HG03064 (cell line): ENCODE results near the gene ZMPSTE24.
A peak's percentile ranks its signal among the peaks of the same experiment; 100 is the strongest.
"Not testable (repeated sequence)": the region's sequence is repeated elsewhere in the genome, so short reads cannot be mapped to it uniquely, and the experiment has no call there.

Source experiments
- ATAC-seq: cut with Tn5 transposase; IDR thresholded peaks from one replicate; pipeline ENCODE4 v1.9.1; 2021; ENCODE audit warnings: low read depth; ENCODE audit not compliant: unreplicated experiment

The ZMPSTE24 gene

GRCh38 chr1:40257688-40258444 is at the start of gene ZMPSTE24:
Gene ZMPSTE24 (plus strand): TSS chr1:40258236. CDS start chr1:40258272, 36 bp downstream.
- ATAC-seq, result peak; percentile 88

- no peak for ATAC-seq
These were observed 47.4 kb upstream of the ZMPSTE24 start for GRCh38 chr1:40210511-40211204.

- no peak for ATAC-seq
These were observed 39.7 kb upstream of the ZMPSTE24 start for GRCh38 chr1:40218333-40218732.

- ATAC-seq, result not testable (repeated sequence)
These were observed 36.5 kb upstream of the ZMPSTE24 start for GRCh38 chr1:40221471-40221905.

GRCh38 chr1:40221977-40222772 is 35.9 kb upstream of the ZMPSTE24 start:
- ATAC-seq, result no peak

GRCh38 chr1:40224040-40224439 is 34.0 kb upstream of the ZMPSTE24 start:
- no peak for ATAC-seq

- ATAC-seq, result no peak
These were observed 31.8 kb upstream of the ZMPSTE24 start for GRCh38 chr1:40226192-40226591.

- ATAC-seq, result peak; percentile 87
These were observed 25.6 kb upstream of the ZMPSTE24 start for GRCh38 chr1:40232444-40232843.

- ATAC-seq, result no peak
These were observed 18.4 kb upstream of the ZMPSTE24 start for GRCh38 chr1:40239626-40240025.

- no peak for ATAC-seq
These were observed 17.6 kb upstream of the ZMPSTE24 start for GRCh38 chr1:40240390-40240789.

GRCh38 chr1:40241362-40241761 is 16.7 kb upstream of the ZMPSTE24 start:
- ATAC-seq, result no peak

GRCh38 chr1:40243351-40243750 is 14.7 kb upstream of the ZMPSTE24 start:
- no peak for ATAC-seq

GRCh38 chr1:40244138-40244744 is 13.8 kb upstream of the ZMPSTE24 start:
- ATAC-seq, result no peak

- no peak for ATAC-seq
These were observed 12.3 kb upstream of the ZMPSTE24 start for GRCh38 chr1:40245686-40246085.

GRCh38 chr1:40247655-40248054 is 10.4 kb upstream of the ZMPSTE24 start, which contains the start of gene TMCO2:
Gene TMCO2 (plus strand): TSS chr1:40247937. CDS start chr1:40247994, 57 bp downstream.
- no peak for ATAC-seq

- no peak for ATAC-seq
These were observed 9.6 kb upstream of the ZMPSTE24 start for GRCh38 chr1:40248412-40248811.

GRCh38 chr1:40251456-40251855 is 6.6 kb upstream of the ZMPSTE24 start:
- no peak for ATAC-seq

GRCh38 chr1:40252601-40253000 is 5.4 kb upstream of the ZMPSTE24 start:
- no peak for ATAC-seq

GRCh38 chr1:40255231-40255630 is 2.8 kb upstream of the ZMPSTE24 start:
- no peak for ATAC-seq

GRCh38 chr1:40256401-40257084 is 1.5 kb upstream of the ZMPSTE24 start:
- no peak for ATAC-seq
